K562 (cell line): ENCODE data around the gene GTF3C1. TPM values are rescaled to one million over a fixed set of nuclear protein-coding genes. Genes with fewer than 3 reads are reported as not detected.
A peak's percentile ranks its signal among the peaks of the same experiment; 100 is the strongest.

Experiments
- ATAC-seq: fragments of 200-7000 bp; cut with Tn5 transposase; 3 replicates; pipeline ENCODE4 v1.9.1; 2020; ENCODE audit warnings: moderate library complexity
- BruUV-seq: library from RNA; stranded (reverse); fragments of 400-500 nt; replicated peaks from 2 replicates; lab custom pipeline; 2021; lab: Mats Ljungman, UMichigan
- CTCF ChIA-PET: fragments of 300-600 bp; formaldehyde crosslinking; extraction: SDS; loops from one replicate; lab custom pipeline; 2021; ENCODE audit warnings: low intra/inter-chr PET ratio; lab: Yijun Ruan, JAX
- POLR2A ChIA-PET: fragments of 300-600, 350-650 bp; sonication (Branson Sonifier 250); formaldehyde crosslinking; extraction: SDS; loops from one replicate; lab custom pipeline; 2021; ENCODE audit warnings: antibody characterized with exemption, inconsistent platforms; lab: Yijun Ruan, JAX
- DNase-seq, 4 experiments: peaks; one replicate each; pipeline versions ENCODE4 v3.0.0 to v3.0.0-alpha.2; 2011 to 2018; ENCODE audit warnings: low spot score in 3 of 4, mixed read lengths in 3 of 4; ENCODE audit errors: extremely low read depth in 1 of 4
- FAIRE-seq: peaks from 2 replicates; lab custom pipeline; 2011; peaks lifted over from hg19 to GRCh38; lab: Jason Lieb, UNC
- H2AFZ ChIP-seq: 2 replicates; pipeline ENCODE4 v1.6.0; 2011; ENCODE audit warnings: low read depth, low read length, control low read depth, inconsistent platforms
- H3K27ac ChIP-seq: fragments of 200-600 bp; 3 replicates; pipeline ENCODE4 v1.8.0; 2011; ENCODE audit warnings: low read depth, mild to moderate bottlenecking, control low read depth, inconsistent platforms, low read length, moderate library complexity, mixed read lengths; ENCODE audit errors: extremely low read depth
- H3K27me3 ChIP-seq, 2 experiments: fragments of 300-600 bp in 1 of 2; 2 replicates in 1 of 2; 3 replicates in 1 of 2; pipeline versions ENCODE4 v1.6.0 to v1.8.0; 2011; ENCODE audit warnings: inconsistent platforms in 2 of 2, low read length in 2 of 2, mild to moderate bottlenecking in 1 of 2, mixed read lengths in 1 of 2, moderate library complexity in 1 of 2; ENCODE audit not compliant: control insufficient read depth in 2 of 2, insufficient read depth in 2 of 2
- H3K36me3 ChIP-seq: fragments of 300-600 bp; 3 replicates; pipeline ENCODE4 v1.8.0; 2011; ENCODE audit warnings: mild to moderate bottlenecking, low read length, inconsistent platforms; ENCODE audit not compliant: control insufficient read depth, insufficient read depth
- H3K4me1 ChIP-seq, 2 experiments: fragments of 200-600 bp in 1 of 2; replicated peaks in 1 of 2; 2 replicates in 1 of 2; 3 replicates in 1 of 2; pipeline versions ENCODE4 v1.5.1 to v1.8.0; 2011; ENCODE audit warnings: inconsistent platforms in 2 of 2, low read length in 2 of 2, mild to moderate bottlenecking in 1 of 2, mixed read lengths in 1 of 2, moderate library complexity in 1 of 2; ENCODE audit not compliant: control insufficient read depth in 2 of 2, insufficient read depth in 2 of 2
- H3K4me2 ChIP-seq: 2 replicates; pipeline ENCODE4 v1.6.1; 2011; ENCODE audit warnings: low read length, control low read depth, inconsistent platforms, mixed read lengths; ENCODE audit not compliant: insufficient read depth
- H3K4me3 ChIP-seq: fragments of 200-600 bp; sonication (generic), shearing (Covaris generic); 2 replicates; pipeline ENCODE4 v1.5.1; 2016; ENCODE audit warnings: control low read depth, inconsistent platforms
- H3K79me2 ChIP-seq: fragments of 200-600 bp; 3 replicates; pipeline ENCODE4 v1.8.0; 2011; ENCODE audit warnings: low read length, inconsistent platforms; ENCODE audit not compliant: control insufficient read depth, insufficient read depth
- H3K9ac ChIP-seq, 2 experiments: 2 replicates each; pipeline versions ENCODE4 v1.6.0 to v1.6.1; 2011; ENCODE audit warnings: low read depth in 2 of 2, low read length in 2 of 2, control low read depth in 1 of 2, inconsistent platforms in 1 of 2, mild to moderate bottlenecking in 1 of 2, mixed read lengths in 1 of 2; ENCODE audit not compliant: insufficient read depth in 1 of 2
- H3K9me1 ChIP-seq: one replicate; pipeline ENCODE4 v1.6.0; 2011; ENCODE audit warnings: inconsistent platforms, mild to moderate bottlenecking, low read length, moderate library complexity; ENCODE audit not compliant: control insufficient read depth, insufficient read depth
- H3K9me3 ChIP-seq: replicated peaks from 2 replicates; pipeline ENCODE4 v1.5.1; 2011; ENCODE audit warnings: low read depth, low read length, inconsistent platforms; ENCODE audit not compliant: control insufficient read depth, insufficient read depth
- H4K20me1 ChIP-seq: replicated peaks from 2 replicates; pipeline ENCODE4 v1.6.1; 2011; ENCODE audit warnings: low read length, inconsistent platforms, mixed read lengths; ENCODE audit not compliant: control insufficient read depth, insufficient read depth
- BDP1 ChIP-seq: IDR thresholded peaks from 3 replicates; pipeline ENCODE4 v1.6.1; 2011; ENCODE audit not compliant: insufficient read length, insufficient read depth
- BRCA1 ChIP-seq, 2 experiments: fragments of 450-650 bp in 1 of 2; sonication (generic) in 1 of 2; formaldehyde crosslinking in 1 of 2; IDR thresholded peaks; 2 replicates each; pipeline versions ENCODE4 v1.5.0 to v1.6.1; 2017 to 2020; ENCODE audit warnings: mild to moderate bottlenecking in 1 of 2, missing genetic modification reagents in 1 of 2
- CLOCK ChIP-seq: fragments of 250-450 bp; sonication (Bioruptor Pico); IDR thresholded peaks from 2 replicates; pipeline ENCODE4 v1.4.0; 2020; ENCODE audit warnings: mild to moderate bottlenecking, moderate library complexity, borderline replicate concordance
- GATAD2A ChIP-seq: fragments of 450-650 bp; IDR thresholded peaks from 2 replicates; pipeline ENCODE4 v1.6.1; 2017
- HMGN3 ChIP-seq: IDR thresholded peaks from 2 replicates; pipeline ENCODE4 v1.6.1; 2011; ENCODE audit warnings: borderline replicate concordance, low read depth, mild to moderate bottlenecking, mixed read lengths, low read length; ENCODE audit not compliant: insufficient read length; ENCODE audit errors: extremely low read depth
- NR1H2 ChIP-seq: sonication (generic); formaldehyde crosslinking; IDR thresholded peaks from 2 replicates; pipeline ENCODE4 v1.4.0; 2020; ENCODE audit warnings: mild to moderate bottlenecking, missing genetic modification reagents
- RHOXF2B ChIP-seq: fragments of 250-450 bp; sonication (Bioruptor Pico); conservative IDR thresholded peaks from 2 replicates; pipeline ENCODE4 v1.5.1; 2021
- SETDB1 ChIP-seq: IDR thresholded peaks from one replicate; pipeline ENCODE4 v1.6.1; 2012; ENCODE audit warnings: low read length, control low read depth, inconsistent platforms
- SMARCA5 ChIP-seq: fragments of 450-650 bp; IDR thresholded peaks from 2 replicates; pipeline ENCODE4 v1.6.1; 2016
- SREBF1 ChIP-seq: fragments of 150-350 bp; IDR thresholded peaks from 2 replicates; pipeline ENCODE4 v1.6.1; 2014; ENCODE audit warnings: antibody characterized with exemption, low read depth, low read length, borderline replicate concordance
- SRSF1 ChIP-seq: fragments of 200-400 bp; formaldehyde crosslinking; IDR thresholded peaks from 2 replicates; pipeline ENCODE4 v1.6.1; 2017; ENCODE audit warnings: mild to moderate bottlenecking, low read depth, low read length, moderate library complexity
- TSC22D4 ChIP-seq: fragments of 450-650 bp; IDR thresholded peaks from 2 replicates; pipeline ENCODE4 v1.6.1; 2016; ENCODE audit warnings: missing genetic modification characterization, missing biosample characterization, control low read depth
- ZNF217 ChIP-seq: sonication (generic); formaldehyde crosslinking; IDR thresholded peaks from 2 replicates; pipeline ENCODE4 v1.8.0; 2022; ENCODE audit warnings: mild to moderate bottlenecking, missing genetic modification reagents
- ZNF354B ChIP-seq: fragments of 250-450 bp; sonication (Bioruptor Pico); IDR thresholded peaks from 2 replicates; pipeline ENCODE4 v1.4.0; 2020
- WGBS: fragments of 100-300 bp; shearing (Covaris generic); methylation state at CpG from one replicate; pipeline ENCODE4 v1.1.6; 2016; ENCODE audit warnings: low coverage, mixed read lengths; ENCODE audit not compliant: insufficient coverage; ENCODE audit errors: missing lambda C conversion rate; 5-methylcytosine and 5-hydroxymethylcytosine counted together
- in situ Hi-C: fragments of 300-500 bp; cut with MboI; formaldehyde crosslinking; loops from 4 replicates; pipeline ENCODE4 v1.15.0; 2018; ENCODE audit warnings: inconsistent platforms, mixed read lengths
- intact Hi-C: fragments of 100-400 bp; cut with micrococcal nuclease; formaldehyde crosslinking; loops from 2 replicates; pipeline ENCODE4 v1.14.2; 2022
- polyA plus RNA-seq, 8 experiments: library from polyadenylated mRNA; depleted of rRNA in 4 of 8; stranded (reverse) in 5 of 8; unstranded in 3 of 8; fragments of >200 nt; fragmentation: Nextera tagmentation in 2 of 8; fragmentation: Illumina TruSeq in 1 of 8; extraction: Ambion mirVana in 2 of 8; extraction: Trizol in 1 of 8; gene quantifications; 2 replicates each; pipeline versions ENCODE4 v1.2.1 to v1.2.3, GENCODE V29; 2011 to 2014; ENCODE audit warnings: inconsistent platforms in 1 of 8, missing spikeins in 1 of 8
- total RNA-seq, 7 experiments: library from RNA; depleted of rRNA in 6 of 7; stranded (reverse); fragments of >200 nt in 6 of 7; fragmentation: Illumina TruSeq in 2 of 7; extraction: Trizol in 2 of 7; gene quantifications; 2 replicates each; pipeline versions ENCODE4 v1.2.1 to v1.2.3, GENCODE V29; 2011 to 2021; ENCODE audit warnings: low replicate concordance in 1 of 7
- TF ChIP-seq, protein P1 (sequence below): fragments of 250-450 bp; sonication (Bioruptor Pico); IDR thresholded peaks from 2 replicates; pipeline ENCODE4 v1.4.0; 2020

Gene GTF3C1
- total and polyA plus RNA-seq, 9 of the 15 experiments (the other 6 are each of a cell fraction or from before 2014, with no cell fraction given): 0.72 to 63.6 (median 30.9) TPM

DNA sequence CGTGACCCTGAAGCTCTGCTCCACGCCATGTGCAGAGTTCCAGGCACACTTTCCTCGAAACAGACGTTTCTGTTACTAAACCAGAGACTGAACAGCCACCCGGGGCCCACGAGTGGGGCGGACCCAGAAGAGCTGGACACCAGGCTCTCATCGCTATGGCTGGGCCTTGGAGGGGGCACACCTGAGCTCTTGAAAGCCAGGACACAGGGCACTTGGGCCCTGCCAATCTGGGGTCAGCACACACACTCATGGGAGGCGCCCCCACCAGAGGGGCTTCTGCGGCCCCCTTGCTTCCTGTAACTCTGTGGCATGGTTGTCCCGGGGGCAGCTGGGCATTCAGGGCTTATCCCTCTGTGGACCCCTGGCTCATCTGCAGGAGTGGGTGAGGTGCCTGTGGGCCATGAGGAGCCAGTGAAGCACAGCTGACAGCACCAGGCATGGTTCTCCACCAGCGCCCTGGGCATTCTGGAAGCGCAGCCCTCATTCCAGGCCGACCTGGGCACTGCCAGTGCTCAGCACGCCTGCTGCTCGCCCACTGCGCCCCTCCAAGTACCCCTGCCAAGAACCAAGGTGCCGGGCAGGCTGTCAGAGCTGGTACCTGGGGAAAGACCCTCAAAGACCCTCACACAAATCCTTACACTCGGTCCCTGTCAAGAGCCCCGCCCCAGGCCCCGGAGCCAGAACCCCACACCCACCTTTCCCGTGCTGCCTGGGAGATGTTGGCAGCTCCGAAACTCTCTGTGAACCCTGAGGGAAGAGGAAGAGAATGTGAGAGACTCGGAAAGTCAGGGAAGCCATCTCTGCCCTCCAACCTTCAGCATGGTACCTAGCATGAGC, 86.6 kb downstream of the GTF3C1 start:
- H3K9ac ChIP-seq: 0 out of 4 replicates have a peak overlapping the region, but pooled peaks of 1 of the 2 experiments have one; percentile 17
- CTCF ChIA-PET: no interaction called here
- DNase-seq: no peak
- in situ Hi-C loops (no loop called here), intact Hi-C loops (no loop called here)
- peaks cover 0 to 7% of the 10 kb centered on the region in 2 experiments; a peak in 2 of 5 replicates for H3K4me1 ChIP-seq
- no TSS peak for BruUV-seq
- FAIRE-seq: no peak
- ATAC-seq: no peak
- no peak overlapping the region for H3K27ac ChIP-seq
- H4K20me1 ChIP-seq: no peaks in the 10 kb centered on the region; the same call in 1 of the 2 replicates
- H2AFZ ChIP-seq: no peak overlapping the region
- H3K27me3 ChIP-seq: no peaks in the 10 kb centered on the region
- no peak for TF ChIP-seq HMGN3
- TF ChIP-seq SRSF1: no peak
- no peak for TF ChIP-seq SMARCA5
- TF ChIP-seq BRCA1 (IDR thresholded peaks at IDR 0.05): no peak
- TF ChIP-seq BRCA1 (CRISPR knock-in tag; IDR thresholded peaks at IDR 0.05): no peak
- TF ChIP-seq NR1H2 (CRISPR knock-in tag): no peak
- TF ChIP-seq SREBF1: no peak
- no peak for TF ChIP-seq ZNF354B (CRISPR knock-in tag)
- TF ChIP-seq BDP1: no peak
- no peak for TF ChIP-seq GATAD2A
- TF ChIP-seq, protein P1, sequence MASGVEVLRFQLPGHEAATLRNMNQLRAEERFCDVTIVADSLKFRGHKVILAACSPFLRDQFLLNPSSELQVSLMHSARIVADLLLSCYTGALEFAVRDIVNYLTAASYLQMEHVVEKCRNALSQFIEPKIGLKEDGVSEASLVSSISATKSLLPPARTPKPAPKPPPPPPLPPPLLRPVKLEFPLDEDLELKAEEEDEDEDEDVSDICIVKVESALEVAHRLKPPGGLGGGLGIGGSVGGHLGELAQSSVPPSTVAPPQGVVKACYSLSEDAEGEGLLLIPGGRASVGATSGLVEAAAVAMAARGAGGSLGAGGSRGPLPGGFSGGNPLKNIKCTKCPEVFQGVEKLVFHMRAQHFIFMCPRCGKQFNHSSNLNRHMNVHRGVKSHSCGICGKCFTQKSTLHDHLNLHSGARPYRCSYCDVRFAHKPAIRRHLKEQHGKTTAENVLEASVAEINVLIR (CRISPR knock-in tag): no peak
- no peak for TF ChIP-seq ZNF217 (CRISPR knock-in tag)
- TF ChIP-seq SETDB1: no peak
- TF ChIP-seq RHOXF2B: no peak
- no peak for TF ChIP-seq TSC22D4 (tag)
- TF ChIP-seq CLOCK: no peak
- TF ChIP-seq, all 486 proteins: peak for 0
- Histone ChIP-seq H3K4me3 (no peak overlapping the region), H3K9me1 (no peaks in the 10 kb centered on the region), H3K79me2 (no peaks in the 10 kb centered on the region), H3K36me3 (peaks cover 63% of the 10 kb centered on the region; the same call in 2 of the 3 replicates), H3K9me3 (no peaks in the 10 kb centered on the region), H3K4me2 (no peak overlapping the region)
- POLR2A ChIA-PET: interaction anchor here (1.2 to 2.3 kb wide), 2 partner anchors 11 to 13 kb away, joined by 5 to 7 read pairs; no protein-coding TSS in a partner anchor
- WGBS: 89% methylated on average over 17 of the region's 24 CpGs
